ENCODE results near the gene ZNF598. TPM values are rescaled to one million over a fixed set of nuclear protein-coding genes. Genes with fewer than 3 reads are reported as not detected.
A peak's percentile ranks its signal among the peaks of the same experiment; 100 is the strongest.

ZNF598 gene
- total and polyA plus RNA-seq, 2 of the 13 experiments (the other 11 are each of a cell fraction or from before 2014, with no cell fraction given) = 13.5 to 14.2 TPM

DNA sequence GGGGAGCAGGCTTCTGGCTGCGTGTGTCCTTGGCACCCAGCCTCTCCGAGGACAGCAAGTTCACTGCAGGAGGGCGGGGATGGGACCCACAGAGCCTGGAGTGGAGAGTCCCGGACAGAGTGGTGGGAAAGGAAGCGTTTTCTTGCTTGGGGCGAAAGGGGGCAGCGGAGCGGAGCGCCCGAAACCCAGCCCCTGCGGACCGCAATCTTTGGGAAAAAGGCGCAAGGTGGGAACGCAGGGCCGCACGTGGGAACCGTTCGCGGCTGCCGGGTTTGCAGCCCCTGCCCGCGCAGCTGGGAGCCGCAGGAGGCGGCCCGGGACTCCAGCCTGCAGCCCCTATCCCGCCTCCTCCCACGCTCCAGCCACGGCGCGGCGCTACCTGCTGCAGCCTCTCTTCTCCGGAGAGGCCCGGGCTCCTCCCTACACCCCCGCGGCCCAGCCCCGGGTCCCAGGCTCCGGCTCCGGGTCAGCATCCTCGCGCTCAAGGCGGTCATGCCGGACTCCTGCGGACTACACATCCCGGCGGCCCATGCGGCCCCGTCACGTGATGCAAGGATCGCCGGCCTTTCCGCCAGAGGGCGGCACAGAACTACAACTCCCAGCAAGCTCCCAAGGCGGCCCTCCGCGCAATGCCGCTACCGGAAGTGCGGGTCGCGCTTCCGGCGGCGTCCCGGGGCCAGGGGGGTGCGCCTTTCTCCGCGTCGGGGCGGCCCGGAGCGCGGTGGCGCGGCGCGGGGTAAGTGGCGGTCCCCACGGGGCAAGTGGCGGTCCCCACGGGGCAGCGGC, 37.9 kb upstream of the ZNF598 start, which contains the start of the genes NTHL1 and TSC2 (continued):
- TF ChIP-seq, protein P1, sequence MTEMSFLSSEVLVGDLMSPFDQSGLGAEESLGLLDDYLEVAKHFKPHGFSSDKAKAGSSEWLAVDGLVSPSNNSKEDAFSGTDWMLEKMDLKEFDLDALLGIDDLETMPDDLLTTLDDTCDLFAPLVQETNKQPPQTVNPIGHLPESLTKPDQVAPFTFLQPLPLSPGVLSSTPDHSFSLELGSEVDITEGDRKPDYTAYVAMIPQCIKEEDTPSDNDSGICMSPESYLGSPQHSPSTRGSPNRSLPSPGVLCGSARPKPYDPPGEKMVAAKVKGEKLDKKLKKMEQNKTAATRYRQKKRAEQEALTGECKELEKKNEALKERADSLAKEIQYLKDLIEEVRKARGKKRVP (CRISPR knock-in tag; IDR thresholded peaks at IDR 0.05) = peak in 1 of 2 experiments; percentile 92; a peak in 2 of 4 replicates
- TF ChIP-seq, protein P2, sequence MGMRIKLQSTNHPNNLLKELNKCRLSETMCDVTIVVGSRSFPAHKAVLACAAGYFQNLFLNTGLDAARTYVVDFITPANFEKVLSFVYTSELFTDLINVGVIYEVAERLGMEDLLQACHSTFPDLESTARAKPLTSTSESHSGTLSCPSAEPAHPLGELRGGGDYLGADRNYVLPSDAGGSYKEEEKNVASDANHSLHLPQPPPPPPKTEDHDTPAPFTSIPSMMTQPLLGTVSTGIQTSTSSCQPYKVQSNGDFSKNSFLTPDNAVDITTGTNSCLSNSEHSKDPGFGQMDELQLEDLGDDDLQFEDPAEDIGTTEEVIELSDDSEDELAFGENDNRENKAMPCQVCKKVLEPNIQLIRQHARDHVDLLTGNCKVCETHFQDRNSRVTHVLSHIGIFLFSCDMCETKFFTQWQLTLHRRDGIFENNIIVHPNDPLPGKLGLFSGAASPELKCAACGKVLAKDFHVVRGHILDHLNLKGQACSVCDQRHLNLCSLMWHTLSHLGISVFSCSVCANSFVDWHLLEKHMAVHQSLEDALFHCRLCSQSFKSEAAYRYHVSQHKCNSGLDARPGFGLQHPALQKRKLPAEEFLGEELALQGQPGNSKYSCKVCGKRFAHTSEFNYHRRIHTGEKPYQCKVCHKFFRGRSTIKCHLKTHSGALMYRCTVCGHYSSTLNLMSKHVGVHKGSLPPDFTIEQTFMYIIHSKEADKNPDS (CRISPR knock-in tag; IDR thresholded peaks at IDR 0.05) = no peak; the same call in 1 of the 2 replicates
- no peak; the same call in none of the 2 replicates for TF ChIP-seq BORCS8-MEF2B (CRISPR knock-in tag; IDR thresholded peaks at IDR 0.05)
- 0 out of 2 replicates have a peak, but pooled peaks have one; percentile 0 for TF ChIP-seq EED (CRISPR knock-in tag; IDR thresholded peaks at IDR 0.05)
- TF ChIP-seq SIX1 (CRISPR knock-in tag; IDR thresholded peaks at IDR 0.05; ENCODE audit: borderline replicate concordance) = no peak
- TF ChIP-seq, protein P3, sequence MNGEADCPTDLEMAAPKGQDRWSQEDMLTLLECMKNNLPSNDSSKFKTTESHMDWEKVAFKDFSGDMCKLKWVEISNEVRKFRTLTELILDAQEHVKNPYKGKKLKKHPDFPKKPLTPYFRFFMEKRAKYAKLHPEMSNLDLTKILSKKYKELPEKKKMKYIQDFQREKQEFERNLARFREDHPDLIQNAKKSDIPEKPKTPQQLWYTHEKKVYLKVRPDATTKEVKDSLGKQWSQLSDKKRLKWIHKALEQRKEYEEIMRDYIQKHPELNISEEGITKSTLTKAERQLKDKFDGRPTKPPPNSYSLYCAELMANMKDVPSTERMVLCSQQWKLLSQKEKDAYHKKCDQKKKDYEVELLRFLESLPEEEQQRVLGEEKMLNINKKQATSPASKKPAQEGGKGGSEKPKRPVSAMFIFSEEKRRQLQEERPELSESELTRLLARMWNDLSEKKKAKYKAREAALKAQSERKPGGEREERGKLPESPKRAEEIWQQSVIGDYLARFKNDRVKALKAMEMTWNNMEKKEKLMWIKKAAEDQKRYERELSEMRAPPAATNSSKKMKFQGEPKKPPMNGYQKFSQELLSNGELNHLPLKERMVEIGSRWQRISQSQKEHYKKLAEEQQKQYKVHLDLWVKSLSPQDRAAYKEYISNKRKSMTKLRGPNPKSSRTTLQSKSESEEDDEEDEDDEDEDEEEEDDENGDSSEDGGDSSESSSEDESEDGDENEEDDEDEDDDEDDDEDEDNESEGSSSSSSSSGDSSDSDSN (CRISPR knock-in tag; IDR thresholded peaks at IDR 0.05) = peak; percentile 90
- no peak for TF ChIP-seq ZIK1 (CRISPR knock-in tag; IDR thresholded peaks at IDR 0.05; ENCODE audit: borderline replicate concordance, low read depth)
- TF ChIP-seq, protein P4, sequence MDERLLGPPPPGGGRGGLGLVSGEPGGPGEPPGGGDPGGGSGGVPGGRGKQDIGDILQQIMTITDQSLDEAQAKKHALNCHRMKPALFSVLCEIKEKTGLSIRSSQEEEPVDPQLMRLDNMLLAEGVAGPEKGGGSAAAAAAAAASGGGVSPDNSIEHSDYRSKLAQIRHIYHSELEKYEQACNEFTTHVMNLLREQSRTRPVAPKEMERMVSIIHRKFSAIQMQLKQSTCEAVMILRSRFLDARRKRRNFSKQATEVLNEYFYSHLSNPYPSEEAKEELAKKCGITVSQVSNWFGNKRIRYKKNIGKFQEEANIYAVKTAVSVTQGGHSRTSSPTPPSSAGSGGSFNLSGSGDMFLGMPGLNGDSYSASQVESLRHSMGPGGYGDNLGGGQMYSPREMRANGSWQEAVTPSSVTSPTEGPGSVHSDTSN (CRISPR knock-in tag; IDR thresholded peaks at IDR 0.05) = no peak
- TF ChIP-seq ZNF329 (CRISPR knock-in tag; IDR thresholded peaks at IDR 0.05; ENCODE audit: low read depth) = no peak; the same call in 1 of the 2 replicates
- peak; percentile 35; the same call in 1 of the 2 replicates for TF ChIP-seq ZNF441 (CRISPR knock-in tag; IDR thresholded peaks at IDR 0.05; ENCODE audit: borderline replicate concordance)
- TF ChIP-seq, protein P5, sequence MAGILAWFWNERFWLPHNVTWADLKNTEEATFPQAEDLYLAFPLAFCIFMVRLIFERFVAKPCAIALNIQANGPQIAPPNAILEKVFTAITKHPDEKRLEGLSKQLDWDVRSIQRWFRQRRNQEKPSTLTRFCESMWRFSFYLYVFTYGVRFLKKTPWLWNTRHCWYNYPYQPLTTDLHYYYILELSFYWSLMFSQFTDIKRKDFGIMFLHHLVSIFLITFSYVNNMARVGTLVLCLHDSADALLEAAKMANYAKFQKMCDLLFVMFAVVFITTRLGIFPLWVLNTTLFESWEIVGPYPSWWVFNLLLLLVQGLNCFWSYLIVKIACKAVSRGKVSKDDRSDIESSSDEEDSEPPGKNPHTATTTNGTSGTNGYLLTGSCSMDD (CRISPR knock-in tag; IDR thresholded peaks at IDR 0.05) = 0 out of 2 replicates have a peak, but pooled peaks have one; percentile 60
- TF ChIP-seq, protein P6, sequence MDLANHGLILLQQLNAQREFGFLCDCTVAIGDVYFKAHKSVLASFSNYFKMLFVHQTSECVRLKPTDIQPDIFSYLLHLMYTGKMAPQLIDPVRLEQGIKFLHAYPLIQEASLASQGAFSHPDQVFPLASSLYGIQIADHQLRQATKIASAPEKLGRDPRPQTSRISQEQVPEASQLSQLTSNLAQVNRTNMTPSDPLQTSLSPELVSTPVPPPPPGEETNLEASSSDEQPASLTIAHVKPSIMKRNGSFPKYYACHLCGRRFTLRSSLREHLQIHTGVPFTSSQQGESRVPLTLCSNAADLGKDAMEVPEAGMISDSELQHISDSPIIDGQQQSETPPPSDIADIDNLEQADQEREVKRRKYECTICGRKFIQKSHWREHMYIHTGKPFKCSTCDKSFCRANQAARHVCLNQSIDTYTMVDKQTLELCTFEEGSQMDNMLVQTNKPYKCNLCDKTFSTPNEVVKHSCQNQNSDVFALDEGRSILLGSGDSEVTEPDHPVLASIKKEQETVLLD (CRISPR knock-in tag; IDR thresholded peaks at IDR 0.05; ENCODE audit: low read depth) = 0 out of 2 replicates have a peak, but pooled peaks have one; percentile 57
- 0 out of 2 replicates have a peak, but pooled peaks have one; percentile 33 for TF ChIP-seq TSC22D2 (CRISPR knock-in tag; IDR thresholded peaks at IDR 0.05; ENCODE audit: borderline replicate concordance)
- TF ChIP-seq MLLT10 (CRISPR knock-in tag; IDR thresholded peaks at IDR 0.05) = no peak
- no peak for TF ChIP-seq JARID2 (CRISPR knock-in tag; IDR thresholded peaks at IDR 0.05; ENCODE audit: insufficient replicate concordance)
- TF ChIP-seq ZNF709 (CRISPR knock-in tag; IDR thresholded peaks at IDR 0.05) = peak; percentile 49; the same call in 1 of the 2 replicates
- peak; percentile 82 for TF ChIP-seq BHLHE40 (IDR thresholded peaks at IDR 0.05; ENCODE audit: low read length)
- no peak for TF ChIP-seq SIN3B (IDR thresholded peaks at IDR 0.05; ENCODE audit: low read length)

All from HepG2 (cell line).